NCI-H510A (cell line): ENCODE results near the gene SMAD6.
A peak's percentile ranks its signal among the peaks of the same experiment; 100 is the strongest.
"Not testable (repeated sequence)": the region's sequence is repeated elsewhere in the genome, so short reads cannot be mapped to it uniquely, and the experiment has no call there.

Source experiments
- DNase-seq: peaks from one replicate; lab custom pipeline; 2025; lab: John Stamatoyannopoulos, UW

Gene SMAD6

DNA sequence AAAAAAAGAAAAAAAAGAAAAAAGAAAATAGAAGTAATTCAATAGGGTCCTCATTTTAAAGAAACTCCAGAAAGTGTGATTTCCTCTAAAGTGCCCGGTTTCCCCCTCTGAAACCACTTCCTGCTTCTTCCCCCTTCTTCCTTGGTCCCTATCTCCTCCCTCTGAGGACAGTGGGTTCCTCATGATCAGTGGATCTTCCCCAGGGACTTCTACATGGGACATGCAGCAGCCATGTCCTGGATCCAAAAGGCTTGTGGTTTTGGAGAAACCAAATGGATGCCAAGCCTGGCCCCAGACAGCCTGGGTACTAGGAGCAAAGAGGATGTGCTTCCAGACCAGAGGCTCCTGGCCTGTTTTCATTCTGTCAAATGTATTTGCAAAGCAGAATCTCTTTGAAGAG lies 26.6 kb upstream of the SMAD6 start:
- DNase-seq: no peak

DNA sequence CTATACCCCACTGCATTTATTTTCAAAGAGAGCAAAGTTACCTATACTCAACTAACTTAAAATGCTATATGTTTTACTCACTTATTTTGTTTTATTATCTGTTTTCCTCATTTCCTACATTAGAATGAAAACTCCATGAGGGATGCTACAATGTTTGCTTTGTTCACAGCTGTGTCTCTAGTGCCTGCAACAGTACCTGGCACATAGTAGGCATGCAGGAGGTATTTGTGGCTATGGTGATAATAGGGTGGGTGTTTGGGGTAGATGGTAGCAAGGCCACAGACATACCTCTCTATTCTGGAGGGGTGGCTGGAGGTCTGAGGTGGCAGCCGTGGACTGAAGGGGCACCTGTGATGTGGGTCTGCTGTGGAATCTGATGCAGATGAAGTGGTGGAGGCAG lies 24.7 kb upstream of the SMAD6 start:
- no peak for DNase-seq

DNA sequence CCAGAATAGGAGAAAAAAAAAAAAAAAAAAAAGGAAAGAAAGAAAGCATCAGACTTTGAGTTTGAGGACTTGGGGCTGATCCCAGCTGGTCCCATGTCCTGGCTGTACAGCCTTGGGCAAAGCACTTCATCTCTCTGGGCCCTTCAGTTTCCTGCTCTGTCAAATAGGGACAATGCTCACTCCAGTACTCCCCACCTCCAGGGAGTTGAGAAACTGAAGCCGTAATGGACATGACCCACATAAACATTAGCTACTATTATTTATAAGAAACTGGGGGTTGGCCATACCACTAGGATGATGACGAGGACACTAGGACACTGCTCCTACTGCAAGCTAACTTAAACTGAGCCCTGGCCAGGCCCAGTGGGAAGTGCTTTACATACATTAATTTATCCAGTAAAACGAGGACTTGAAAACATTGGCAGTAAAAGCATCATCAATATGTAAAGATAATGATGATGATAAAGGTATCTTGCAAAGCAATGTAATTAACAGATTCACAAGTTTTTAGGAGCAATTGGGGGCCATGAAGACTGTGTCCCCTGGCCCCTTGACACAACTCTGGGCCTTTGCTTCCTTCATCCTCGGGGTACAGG lies 22.9 kb upstream of the SMAD6 start:
- no peak for DNase-seq

DNA sequence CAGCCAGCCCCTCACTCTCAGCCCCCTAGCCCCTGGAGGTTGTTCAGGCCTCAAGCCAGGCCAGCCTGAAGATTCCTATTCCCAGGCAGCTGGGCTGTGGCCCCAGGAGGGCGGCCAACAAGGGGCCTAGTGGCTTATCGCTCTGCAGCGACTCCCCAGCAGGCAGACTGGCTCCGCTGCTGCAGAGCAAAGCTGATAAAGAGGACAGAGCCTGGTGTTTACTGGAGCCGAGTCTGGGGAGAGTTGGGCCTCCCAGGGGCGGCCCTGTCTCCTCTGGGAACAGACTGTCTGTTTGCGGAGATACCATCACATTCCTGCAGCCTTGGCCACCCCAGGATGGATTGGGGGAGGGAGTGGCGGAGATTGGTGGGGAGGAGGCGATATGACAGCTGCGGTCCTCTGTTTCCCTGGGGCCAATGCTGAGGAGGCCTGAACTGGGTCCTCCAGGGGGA lies 22.4 kb upstream of the SMAD6 start:
- no peak for DNase-seq

DNA sequence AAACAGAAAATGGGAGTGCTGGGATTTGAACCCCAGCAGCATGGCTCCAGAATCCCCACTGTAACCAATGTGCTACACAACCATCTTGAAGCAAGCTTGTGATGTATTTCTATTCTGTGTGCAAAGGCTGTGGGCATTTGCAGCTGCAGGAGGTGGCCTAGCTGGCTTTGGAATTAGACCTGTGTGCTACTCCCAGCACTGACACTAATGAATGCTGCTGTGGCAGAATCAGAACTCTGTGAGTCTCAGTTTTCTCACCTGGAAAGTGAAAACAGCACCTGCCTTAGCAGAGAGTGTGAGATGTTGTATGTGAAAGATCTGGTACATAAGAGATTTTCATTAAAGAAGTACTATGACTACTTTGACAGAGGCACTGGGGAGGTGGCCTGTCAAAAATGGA lies 21.5 kb upstream of the SMAD6 start:
- DNase-seq: no peak

DNA sequence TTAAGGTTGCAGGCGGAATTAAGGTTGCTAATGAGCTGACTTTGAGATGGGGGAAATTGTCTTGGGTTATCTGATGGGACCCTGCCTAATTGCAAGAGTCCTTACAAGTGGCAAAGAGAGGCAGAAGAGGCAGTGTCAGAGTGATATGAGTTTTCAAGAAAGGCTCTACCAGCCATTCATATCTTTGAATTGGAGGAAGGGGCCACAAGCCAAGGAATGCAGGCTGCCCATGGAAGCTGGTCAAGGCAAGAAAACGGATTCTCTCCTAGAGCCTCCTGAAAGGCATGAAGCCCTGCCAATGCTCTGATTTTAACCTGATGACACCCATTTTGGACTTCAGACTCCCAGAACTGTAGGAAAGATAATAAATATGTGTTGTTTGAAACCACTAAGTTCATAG lies 20.6 kb upstream of the SMAD6 start:
- DNase-seq: no peak

DNA sequence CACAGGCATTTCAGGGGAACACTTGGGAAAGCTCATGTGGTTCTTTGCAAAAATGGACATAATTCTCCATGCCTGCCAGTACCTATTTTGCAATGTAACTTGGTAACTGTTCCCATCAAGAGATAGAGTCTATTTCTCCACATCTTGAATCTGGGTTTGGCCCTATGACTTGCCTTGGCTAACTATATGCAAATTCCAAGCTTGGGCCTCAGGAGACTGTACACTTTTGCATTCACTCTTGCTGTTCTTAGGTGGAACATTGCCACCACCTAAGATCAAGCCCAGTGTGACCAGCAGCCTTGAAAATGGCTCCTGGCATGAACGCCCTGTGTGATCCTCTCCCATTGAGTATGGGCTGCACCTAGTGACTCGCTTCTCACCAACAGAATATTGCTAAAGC lies 19.8 kb upstream of the SMAD6 start:
- DNase-seq: no peak

DNA sequence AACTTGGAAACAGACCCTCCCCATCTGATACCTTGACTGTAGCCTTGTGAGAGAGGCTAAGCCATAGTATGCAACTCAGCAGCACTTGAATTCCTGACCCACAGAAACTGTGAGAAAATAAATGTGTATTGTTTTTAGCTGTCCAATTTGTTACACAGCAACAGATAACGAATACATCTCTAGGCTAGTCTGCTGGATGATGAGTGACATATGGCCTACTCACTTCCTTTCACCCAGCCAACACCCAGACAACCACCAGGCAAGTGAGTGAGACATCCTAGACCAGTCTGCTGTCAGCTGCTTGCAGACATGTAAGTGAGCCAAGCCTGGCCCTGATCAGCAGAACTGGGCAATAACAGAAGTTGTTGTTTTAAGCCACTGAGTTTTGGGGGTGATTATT lies 19.2 kb upstream of the SMAD6 start:
- DNase-seq: no peak

DNA sequence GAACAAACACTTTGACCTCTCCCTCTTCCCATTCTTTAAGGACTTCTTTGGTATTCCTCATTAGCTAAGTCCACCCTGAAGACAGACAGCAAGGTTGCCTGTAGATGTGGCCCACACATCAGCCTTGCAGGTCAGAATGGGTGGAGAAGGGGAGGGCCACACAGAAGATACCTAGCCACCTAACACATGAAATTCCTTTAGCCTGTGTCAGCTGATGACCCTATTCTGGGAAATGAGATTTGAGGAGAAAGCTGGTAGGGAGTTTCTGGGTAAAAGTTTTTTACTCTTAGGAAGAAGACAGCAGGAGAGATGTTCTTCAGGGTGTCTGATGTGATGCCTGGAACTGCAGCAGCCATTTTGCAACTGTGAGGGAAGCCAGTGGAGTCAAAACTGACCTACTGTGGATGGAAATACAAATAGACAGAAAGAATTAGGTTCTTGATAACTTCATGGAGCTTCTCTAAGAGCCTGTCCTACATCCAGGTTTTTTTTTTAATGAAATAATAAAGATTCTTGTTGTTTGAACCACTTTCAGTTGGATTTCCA lies 17.8 kb upstream of the SMAD6 start:
- no peak for DNase-seq

DNA sequence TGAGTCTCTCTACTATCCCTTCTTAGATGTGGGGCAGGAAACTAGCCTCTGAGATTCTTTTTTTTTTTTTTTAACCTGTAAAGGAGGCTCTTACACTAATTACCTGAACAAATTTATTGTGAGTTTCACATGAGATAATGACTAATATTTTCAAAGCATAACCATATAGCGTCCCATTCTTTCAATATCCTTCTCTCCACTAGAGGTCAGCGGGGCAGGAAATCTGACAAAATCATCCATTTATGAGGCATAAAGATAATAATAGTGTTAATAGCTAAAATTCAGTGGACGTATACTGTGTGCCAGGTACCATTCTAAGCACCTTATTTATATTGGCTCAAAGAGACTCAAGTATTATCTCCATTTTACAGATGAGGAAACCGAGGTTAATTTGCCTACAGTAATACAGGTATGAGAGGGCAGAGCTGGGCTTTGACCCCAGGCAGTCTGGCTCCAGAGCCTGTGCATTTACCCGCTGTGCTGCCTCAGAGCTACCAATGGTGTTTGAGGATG lies 16.3 kb upstream of the SMAD6 start:
- DNase-seq: no peak

DNA sequence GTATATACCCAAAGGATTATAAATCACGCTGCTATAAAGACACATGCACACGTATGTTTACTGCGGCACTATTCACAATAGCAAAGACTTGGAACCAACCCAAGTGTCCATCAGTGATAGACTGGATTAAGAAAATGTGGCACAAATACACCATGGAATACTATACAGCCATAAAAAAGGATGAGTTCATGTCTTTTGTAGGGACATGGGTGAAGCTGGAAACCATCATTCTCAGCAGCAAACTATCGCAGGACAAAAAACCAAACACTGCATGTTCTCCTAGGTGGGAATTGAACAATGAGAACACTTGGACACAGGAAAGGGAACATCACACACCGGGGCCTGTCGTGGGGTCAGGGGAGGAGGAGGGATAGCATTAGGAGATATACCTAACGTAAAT lies 11.1 kb upstream of the SMAD6 start:
- DNase-seq: not testable (repeated sequence)

DNA sequence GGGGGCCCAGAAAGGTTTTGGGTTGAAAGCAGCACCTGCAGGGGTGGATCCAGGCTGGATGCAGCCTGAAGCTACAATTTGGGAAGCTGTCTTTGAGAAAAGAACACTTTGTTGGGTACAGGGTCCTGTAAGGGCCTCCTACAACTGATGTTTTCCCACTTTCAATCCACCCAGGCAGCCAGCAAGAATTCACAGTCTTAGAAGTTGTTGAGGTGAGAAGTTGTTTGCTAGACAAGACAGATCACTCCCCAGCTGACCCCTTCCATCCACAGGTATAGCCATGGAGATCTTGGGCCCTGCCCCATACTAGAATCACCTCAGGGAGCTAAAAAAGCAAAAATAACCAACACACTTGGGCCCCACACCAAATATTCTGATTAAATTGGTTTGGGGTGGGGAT lies 10.3 kb upstream of the SMAD6 start:
- no peak for DNase-seq

DNA sequence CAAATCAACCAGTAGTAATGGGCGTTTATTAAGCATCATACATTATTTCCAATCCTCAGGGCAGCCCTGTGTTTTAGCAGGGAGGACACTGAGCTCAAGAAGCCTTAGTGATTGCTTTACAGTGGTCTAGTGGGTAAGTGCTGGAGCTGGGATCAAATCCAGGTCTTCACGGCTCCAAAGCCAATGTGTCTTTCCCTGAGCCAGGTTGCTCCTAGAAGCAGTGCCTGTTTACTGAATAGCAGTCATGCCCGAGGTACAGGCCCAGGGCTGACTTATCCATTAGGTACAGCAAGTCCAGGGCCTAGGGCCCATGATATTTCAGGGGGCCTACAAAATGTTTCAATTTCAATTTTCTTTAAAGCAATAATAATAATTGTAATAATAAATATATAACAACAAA lies 9.6 kb upstream of the SMAD6 start:
- no peak for DNase-seq

DNA sequence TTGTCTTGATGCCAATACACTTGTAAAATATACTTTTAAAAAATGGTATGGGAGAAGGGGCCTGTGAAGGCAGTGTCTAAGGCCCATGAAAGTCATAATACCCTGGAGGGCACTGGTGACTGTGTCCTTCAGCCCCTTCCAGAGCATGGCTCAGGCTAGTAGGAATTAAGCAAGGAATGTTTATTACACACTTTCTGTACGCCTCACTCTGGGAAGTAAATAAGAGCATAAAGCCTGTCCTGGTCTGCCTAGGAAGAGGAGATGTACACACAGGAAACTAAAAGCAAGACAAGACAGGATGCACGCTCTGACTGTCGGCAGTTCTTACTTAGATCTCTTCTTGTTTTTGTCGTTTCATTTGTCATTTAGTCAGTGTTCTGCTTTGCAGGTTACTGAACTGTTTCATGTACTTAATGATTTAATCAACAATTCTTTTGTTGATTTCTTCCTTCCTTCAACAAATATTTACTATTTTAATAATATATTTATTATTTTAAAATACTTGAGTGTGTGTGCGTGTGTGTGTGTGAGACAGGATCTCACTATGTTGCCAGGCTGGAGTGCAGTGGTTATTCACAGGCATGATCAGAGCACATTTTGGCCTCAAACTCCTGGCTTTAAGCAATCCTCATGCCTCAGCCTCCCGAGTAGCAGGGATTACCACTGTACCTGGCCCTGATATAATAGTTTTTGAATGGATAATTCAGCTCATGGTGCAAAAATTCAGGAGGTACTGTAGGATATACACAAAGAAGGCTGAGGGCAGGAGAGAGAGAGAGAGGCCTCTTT lies 9.0 kb upstream of the SMAD6 start:
- no peak for DNase-seq

DNA sequence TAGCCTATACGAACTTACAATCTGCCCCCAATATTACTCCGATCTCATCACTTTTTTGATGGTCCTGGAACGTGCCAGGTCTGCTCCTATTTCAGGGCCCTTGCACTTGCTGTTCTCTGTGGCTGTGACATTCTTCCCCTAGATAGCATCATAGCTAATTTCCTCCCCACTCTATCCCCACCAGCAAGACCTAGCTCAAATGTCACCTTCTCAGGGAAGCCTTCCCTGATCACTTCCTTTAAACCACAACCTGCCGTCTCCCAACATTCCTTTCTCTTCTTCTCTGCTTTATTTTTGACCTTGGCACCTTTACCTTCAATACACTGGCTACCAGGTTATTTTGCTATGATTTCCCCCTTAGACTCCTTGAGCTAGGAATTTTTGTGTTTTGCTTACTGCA lies 5.3 kb upstream of the SMAD6 start:
- no peak for DNase-seq

DNA sequence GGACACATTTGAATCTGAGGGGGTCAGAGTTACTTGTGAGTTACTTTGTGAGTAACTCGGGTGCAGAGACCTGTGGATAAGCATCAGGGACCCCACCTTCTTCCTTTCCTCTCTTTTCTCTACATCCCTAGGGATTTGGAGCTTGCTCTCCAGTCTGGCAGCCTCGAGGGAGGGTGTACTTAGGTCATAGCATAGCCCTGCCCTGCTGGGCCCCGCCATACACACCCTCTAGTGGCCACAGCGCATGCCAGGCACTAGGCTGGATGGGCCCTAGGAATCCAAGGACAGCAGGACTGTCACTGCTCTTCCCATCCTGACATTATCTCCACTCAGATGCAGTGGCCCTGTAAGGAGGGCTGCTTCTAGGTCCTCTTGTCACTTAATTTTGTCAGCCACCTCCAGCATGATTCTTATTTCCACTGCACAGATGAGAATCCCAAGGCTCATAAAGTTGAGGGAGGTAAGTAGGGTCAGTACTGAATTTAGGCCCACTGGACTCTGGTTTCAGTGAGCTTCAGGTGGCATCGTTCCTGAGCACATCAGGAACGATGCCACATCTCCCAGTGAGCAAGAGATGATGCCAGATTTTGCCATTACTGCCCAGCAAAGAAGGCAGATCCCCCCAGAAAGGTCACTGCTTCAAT lies 3.6 kb upstream of the SMAD6 start:
- DNase-seq: peak; percentile 31

DNA sequence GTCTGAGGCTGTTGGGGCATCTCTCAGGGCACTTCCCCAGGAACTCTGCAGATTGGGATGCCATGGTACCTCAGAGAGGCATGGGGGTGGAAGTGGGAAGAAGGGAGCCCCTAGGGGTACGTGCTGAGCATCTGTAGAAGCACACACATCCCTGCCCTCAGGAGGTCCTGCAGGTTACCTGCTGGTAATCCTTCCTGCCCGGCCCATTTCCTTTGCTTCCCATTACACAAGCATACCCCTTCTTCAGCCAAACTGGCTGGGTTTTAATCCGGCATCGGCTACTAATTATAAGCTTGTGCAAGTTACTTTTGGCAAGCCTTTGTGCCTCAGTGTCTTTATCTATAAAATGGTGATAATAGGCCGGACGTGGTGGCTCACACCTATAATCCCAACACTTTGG lies 3.1 kb upstream of the SMAD6 start:
- DNase-seq: no peak

DNA sequence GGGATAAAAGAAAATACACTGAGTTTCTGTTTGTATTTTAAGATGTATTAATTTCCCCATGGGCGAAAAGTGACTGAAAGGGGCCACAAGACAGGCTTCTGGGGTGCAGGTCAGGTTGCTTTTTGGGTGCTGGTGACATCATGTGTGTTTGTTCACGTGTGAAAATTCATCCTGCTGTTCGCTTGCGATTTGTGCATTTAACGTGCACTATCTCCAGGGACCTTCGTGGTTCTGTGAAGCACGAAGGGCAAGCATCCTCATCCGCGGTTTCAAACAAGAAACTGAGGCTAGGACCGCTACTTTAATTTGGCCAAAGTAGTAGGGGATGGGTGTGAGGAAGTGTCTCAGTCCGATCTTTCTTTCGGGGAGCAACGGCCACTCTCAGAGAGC lies 1.6 kb upstream of the SMAD6 start:
- DNase-seq: no peak

DNA sequence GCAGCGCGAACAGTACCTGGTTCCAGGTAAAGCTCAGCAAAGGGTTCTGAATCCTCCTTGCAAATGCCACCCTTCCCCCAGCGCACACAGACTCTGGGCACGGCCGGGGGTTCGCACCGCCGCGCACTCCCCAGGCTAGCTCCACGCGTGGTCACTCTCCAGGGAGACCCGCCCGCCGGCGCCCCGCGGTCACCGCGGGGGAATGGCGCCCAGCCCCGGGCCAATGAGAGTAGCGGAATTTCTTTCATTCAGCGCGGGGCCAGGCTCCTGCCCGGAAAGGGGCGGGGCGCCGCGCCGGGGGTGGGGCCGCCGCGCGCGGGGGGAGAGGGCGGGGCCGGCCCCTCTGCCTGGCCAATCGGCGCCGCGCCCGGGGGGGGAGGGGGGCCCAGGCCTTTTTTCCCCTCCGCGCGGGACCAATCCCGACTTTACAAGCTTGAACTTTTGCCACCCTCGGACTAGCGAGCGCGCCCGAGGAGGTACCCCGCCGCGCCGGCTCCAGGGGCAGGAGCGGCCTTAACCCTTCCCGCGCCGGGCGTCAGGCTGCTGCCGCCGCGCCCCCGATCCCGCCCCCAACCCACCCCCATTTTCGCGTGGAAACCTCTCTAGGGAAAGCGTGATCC lies 1.1 kb upstream of the SMAD6 start:
- peak; percentile 60 for DNase-seq

DNA sequence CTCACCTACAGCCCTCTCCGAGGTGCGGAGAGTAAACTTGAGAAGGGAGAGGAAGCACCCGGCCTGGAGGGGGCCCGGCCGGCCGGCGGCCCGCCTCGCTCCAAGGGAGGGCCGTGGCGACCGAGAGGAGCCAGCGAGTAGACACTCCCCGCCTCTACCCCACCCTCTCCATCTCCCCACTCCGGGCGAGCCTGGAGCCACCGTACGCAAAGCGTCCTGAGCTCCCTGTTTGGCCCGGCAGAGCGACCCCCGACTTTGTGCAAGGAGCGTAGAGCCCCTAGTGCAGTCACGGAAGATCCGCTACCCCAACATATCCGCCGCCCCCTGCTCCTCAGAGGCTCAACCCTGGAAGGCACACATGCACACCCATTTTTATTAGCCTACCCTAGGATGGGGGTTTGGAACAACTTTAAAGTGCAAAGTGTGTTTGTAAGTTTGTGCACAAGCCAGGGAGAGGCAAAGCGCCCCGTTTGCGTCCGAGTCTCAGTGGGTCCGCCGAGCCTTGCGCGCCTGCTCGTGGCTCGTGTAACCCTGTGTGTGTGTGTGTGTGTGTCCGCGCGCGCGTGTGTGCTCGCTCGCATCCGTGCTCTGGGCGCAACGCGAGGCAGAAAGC lies 508 bp upstream of the SMAD6 start:
- no peak for DNase-seq

DNA sequence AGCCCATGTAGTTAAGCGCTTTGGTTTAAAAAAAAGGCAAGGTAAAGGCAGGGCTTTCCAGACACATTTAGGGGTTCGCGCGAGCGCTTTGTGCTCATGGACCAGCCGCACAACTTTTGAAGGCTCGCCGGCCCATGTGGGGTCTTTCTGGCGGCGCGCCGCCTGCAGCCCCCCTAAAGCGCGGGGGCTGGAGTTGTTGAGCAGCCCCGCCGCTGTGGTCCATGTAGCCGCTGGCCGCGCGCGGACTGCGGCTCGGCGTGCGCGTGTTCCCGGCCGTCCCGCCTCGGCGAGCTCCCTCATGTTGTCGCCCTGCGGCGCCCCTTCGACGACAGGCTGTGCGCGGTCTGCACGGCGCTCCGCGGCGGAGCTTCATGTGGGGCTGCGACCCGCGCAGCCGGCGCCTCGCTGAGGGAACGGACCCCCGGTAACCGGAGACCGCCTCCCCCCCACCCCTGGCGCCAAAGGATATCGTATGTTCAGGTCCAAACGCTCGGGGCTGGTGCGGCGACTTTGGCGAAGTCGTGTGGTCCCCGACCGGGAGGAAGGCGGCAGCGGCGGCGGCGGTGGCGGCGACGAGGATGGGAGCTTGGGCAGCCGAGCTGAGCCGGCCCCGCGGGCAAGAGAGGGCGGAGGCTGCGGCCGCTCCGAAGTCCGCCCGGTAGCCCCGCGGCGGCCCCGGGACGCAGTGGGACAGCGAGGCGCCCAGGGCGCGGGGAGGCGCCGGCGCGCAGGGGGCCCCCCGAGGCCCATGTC lies 927 bp downstream of the SMAD6 start:
- no peak for DNase-seq
